SK-N-MC (cell line): ENCODE measurements around the gene RALGPS1.

Source experiments
- DNase-seq: peaks from one replicate; pipeline ENCODE4 v3.0.0-alpha.2; 2011; ENCODE audit warnings: low read depth, low spot score
- H3K27ac ChIP-seq: fragments of 200-600 bp; sonication (generic); 2 replicates; pipeline ENCODE4 v1.5.1; 2016; ENCODE audit warnings: mixed run types
- H3K36me3 ChIP-seq: fragments of 200-600 bp; sonication (generic); 2 replicates; pipeline ENCODE4 v1.6.1; 2017; ENCODE audit warnings: antibody characterized with exemption, low read length, mixed read lengths; ENCODE audit not compliant: insufficient read depth
- H3K4me3 ChIP-seq: fragments of 200-600 bp; sonication (generic); 2 replicates; pipeline ENCODE4 v1.5.1; 2016
- H3K9ac ChIP-seq: fragments of 200-600 bp; sonication (generic); 2 replicates; pipeline ENCODE4 v1.8.0; 2017; ENCODE audit warnings: mixed run types, mixed read lengths; ENCODE audit not compliant: insufficient read length
- H3K9me3 ChIP-seq: fragments of 200-600 bp; sonication (generic); 2 replicates; pipeline ENCODE4 v1.6.1; 2017; ENCODE audit warnings: low read depth, mild to moderate bottlenecking, antibody characterized with exemption, low read length, moderate library complexity, mixed read lengths
- EZH2 ChIP-seq: fragments of 200-600 bp; sonication (generic); IDR thresholded peaks from one replicate; pipeline ENCODE4 v1.6.1; 2017; ENCODE audit warnings: antibody characterized with exemption
- FOXP2 ChIP-seq: optimal IDR thresholded peaks from 2 replicates; pipeline ENCODE3; 2011; ENCODE audit warnings: mild to moderate bottlenecking, moderate library complexity; ENCODE audit not compliant: insufficient read depth; ENCODE audit errors: extremely low read length, control extremely low read depth
- POLR2AphosphoS5 ChIP-seq: IDR thresholded peaks from 2 replicates; pipeline ENCODE4 v1.6.1; 2012; ENCODE audit warnings: mild to moderate bottlenecking, low read depth, low read length, borderline replicate concordance

Gene RALGPS1

DNA sequence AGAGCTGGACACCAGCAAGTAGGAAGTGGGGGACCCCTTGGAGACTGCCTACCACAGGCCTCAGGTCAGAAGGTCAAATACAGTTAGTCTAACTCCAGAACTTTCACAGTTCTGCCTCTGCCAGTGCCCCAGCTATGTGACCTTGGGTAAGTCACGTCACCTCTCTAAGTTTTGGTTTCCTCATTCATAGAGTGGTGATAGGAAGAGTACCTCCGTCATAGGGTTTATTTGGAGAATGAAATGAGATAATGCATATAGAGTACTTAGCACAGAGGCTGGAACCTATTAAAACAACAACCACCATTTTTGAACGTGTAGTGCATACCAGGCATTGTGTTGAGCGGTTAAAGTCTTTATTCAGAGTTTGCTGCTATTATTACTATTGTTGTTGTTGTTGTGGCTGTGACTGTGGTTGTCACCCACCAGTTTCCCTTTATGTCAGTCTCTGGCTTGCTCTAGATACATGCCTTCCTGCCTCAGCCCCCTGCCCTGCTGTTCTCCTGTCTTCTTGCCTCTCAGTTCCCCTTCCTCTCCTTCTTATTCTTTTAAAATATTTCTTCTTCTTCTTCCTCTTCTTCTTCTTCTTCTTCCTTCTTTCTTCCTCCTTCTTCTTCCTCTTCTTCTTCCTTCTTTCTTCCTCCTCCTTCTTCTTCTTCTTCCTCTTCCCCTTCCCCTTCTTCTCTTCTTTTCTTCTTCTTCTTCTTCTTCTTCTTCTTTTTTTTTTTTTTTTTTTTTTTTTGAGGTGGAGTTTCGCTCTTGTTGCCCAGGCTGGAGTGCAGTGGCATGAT, 67.8 kb downstream of the RALGPS1 start:
- Histone ChIP-seq H3K4me3 (no peak overlapping the region), H3K9ac (no peak overlapping the region)
- no peak for DNase-seq

DNA sequence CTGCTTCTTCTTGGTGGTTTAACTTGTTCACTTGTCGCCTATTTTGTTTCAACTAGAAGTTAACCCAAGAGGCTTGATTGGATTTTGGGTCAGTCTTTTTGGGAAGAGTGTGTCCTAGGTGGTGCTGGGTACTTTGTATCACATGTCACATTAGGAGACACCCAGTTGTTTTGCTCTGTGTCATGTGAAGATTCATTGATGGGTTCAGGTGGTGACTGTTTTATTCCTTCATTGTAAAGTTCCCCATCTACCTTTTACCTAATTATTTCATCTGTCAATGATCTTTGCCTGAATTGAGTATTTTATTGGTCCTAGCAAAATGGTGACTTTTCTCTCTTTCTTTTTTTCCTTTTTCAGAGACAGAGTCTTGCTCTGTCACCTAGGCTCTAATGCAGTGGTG, 69.2 kb downstream of the RALGPS1 start:
- Histone ChIP-seq H3K9ac (no peak overlapping the region), H3K4me3 (no peak overlapping the region), H3K9me3 (no peaks in the 10 kb centered on the region), H3K27ac (no peak overlapping the region), H3K36me3 (no peaks in the 10 kb centered on the region)
- TF ChIP-seq EZH2, result no peak
- TF ChIP-seq POLR2AphosphoS5, result no peak
- no peak for TF ChIP-seq FOXP2
- DNase-seq, result no peak

More for the DNA sequence above, 67.8 kb downstream of the RALGPS1 start:
- Histone ChIP-seq H3K9me3 (no peaks in the 10 kb centered on the region), H3K36me3 (no peaks in the 10 kb centered on the region), H3K27ac (no peak overlapping the region)
- TF ChIP-seq EZH2 (no peak), FOXP2 (no peak)

DNA sequence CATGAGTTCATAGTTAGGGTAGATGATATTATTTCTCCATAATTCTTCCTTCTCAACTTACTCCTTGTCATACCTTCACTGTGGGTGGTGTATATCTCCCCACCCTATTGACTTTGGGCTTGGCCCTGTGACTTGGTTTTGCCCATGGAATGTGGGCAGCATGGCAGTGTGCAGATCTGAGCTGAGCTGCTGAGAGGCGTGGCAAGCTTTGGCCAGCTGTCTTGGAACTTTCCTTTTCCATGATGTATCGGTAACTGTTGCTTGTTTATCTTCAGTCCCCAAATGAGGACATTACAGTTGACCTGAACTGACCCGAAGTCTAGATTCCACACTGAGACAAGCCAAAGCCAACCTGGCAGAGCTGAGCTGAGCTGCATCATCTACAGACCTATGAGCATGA, 70.4 kb downstream of the RALGPS1 start:
- no peak for DNase-seq
- no peak overlapping the region for H3K9ac ChIP-seq
- H3K9me3 ChIP-seq, result no peaks in the 10 kb centered on the region
- H3K36me3 ChIP-seq, result no peaks in the 10 kb centered on the region
- H3K27ac ChIP-seq, result no peak overlapping the region
- TF ChIP-seq FOXP2 (no peak), EZH2 (no peak), POLR2AphosphoS5 (no peak)
- H3K4me3 ChIP-seq, result no peak overlapping the region

DNA sequence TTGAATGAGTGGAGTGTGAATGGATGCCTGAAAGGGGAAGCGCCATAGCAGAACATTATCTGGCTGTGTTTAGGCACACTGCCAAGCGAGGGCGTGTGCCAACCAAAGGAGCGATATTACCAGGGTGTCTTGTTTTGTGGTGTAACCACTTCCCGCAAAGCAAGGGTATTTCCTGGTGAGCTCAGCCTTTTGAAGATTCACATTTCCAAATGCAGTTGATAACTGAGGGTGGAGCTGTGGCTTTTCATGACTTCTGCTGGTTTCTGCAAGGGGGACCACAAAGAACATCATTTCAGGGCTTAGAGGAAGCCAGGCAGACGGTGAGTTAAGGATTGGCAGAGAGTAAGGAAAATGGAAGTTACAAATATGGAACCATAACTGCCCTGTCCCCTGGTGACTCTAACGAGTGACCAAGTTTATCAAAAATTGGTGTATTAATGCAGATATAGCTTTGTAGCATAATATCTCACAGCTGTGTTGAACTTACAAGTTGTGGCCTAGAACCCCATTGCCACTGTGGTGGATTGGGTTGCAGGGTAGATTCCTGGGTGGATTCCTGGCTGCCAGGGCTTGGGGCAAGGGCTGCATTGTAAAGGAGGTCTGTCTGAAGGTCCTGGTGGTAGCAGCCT, 71.4 kb downstream of the RALGPS1 start:
- peak; percentile 85 for DNase-seq
- TF ChIP-seq EZH2, result no peak
- TF ChIP-seq FOXP2, result peak; percentile 70
- Histone ChIP-seq H3K9ac (no peak overlapping the region), H3K4me3 (peak overlapping the region; percentile 41), H3K27ac (no peak overlapping the region), H3K36me3 (no peaks in the 10 kb centered on the region), H3K9me3 (no peaks in the 10 kb centered on the region)

DNA sequence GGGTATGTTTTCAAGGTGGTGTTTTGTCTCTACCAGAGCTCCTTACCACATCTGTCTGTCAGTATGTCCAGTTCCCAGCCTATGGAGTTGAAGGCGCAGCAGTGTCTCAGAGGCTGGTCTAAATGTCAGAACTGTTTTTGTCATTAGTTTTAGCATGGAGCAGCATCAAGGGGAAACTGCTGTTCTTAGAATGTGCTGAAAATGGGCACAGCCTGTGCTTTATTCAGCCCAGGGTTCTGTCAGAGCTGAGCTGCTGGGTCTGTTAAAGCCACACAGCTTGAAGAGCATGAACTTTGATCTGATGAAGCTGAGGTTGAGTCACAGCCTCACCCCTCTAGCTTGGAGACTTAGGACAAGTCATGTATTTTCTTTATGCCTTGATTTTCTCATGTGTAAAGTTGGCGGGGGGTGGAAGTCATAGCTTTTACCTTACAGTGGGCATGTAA, 71.9 kb downstream of the RALGPS1 start:
- Histone ChIP-seq H3K36me3 (no peaks in the 10 kb centered on the region), H3K4me3 (peak overlapping the region; percentile 41; the same call in 1 of the 2 replicates), H3K27ac (no peak overlapping the region), H3K9me3 (no peaks in the 10 kb centered on the region), H3K9ac (no peak overlapping the region)
- TF ChIP-seq EZH2, result no peak
- no peak for TF ChIP-seq POLR2AphosphoS5
- no peak for TF ChIP-seq FOXP2
- DNase-seq, result no peak

DNA sequence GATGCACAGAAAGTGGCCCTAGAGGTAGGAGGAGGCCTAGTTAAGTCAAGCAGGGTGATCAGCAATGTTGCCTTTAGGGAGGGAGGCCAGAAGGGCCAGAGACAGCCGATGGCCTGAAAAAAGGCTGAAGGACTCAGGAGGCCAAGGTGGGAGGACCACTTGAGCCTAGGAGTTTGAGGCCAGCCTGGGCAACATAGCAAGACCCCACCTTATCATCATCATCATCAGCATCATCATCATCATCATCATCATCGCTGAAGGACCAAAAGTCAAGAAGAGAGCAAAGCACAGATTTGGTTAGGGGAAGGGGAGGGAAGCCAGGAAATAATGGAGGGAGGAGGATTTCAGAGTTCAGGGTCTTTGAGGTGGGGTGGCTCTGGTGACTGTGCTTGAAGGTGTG, 74.3 kb downstream of the RALGPS1 start:
- H3K4me3 ChIP-seq, result no peak overlapping the region
- H3K9ac ChIP-seq, result no peak overlapping the region
- no peak for DNase-seq
- no peaks in the 10 kb centered on the region for H3K36me3 ChIP-seq
- H3K9me3 ChIP-seq, result no peaks in the 10 kb centered on the region
- TF ChIP-seq POLR2AphosphoS5, result no peak
- TF ChIP-seq EZH2, result no peak
- no peak for TF ChIP-seq FOXP2
- H3K27ac ChIP-seq, result no peak overlapping the region

DNA sequence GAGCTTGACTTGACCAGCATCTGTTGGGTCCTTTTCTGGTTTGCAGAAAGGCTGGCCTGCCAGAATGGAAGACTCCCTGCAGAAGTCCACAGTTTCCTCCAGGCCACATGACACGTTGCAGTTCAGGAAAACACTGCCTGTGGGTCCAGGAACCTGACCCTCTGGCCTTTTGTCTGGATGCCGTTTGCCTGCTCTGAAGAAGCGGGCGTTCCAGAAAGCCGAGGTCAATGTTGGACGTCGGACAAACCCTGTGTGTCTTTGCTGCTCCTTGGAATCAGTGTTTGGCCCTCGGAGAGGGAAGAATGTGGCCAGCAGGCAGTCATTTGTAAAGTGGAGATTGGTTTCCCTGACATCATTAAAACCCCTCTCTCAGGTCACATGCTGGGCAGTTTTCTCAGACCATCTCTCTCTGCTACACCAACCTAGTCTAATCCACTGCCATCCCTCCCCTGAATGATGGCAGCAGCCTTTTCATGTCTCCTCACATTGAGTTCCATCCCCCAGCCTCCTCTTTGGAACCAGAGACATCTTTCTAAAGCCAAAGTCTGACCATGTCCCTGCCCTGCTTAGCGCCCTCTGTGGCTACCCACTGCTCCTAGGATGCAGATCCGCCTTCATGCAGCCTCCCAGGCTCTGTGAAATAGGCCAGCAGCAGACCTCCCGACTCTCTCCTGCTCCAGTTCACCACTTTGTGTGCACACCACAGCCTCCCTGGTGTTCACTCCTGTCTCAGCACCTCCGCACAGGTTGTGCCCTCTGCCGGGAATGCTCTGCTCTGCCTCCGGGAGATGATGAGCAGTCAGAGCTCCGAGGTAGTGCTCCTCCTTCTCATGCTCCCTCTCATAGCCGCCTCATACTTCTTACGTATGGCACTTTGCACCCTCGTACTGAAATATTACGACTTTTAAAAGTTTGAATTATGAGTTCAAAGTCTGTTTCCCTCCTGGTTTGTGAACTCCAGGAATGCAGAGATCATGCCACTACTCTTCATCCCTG, 75.6 kb downstream of the RALGPS1 start:
- no peaks in the 10 kb centered on the region for H3K36me3 ChIP-seq
- H3K9me3 ChIP-seq, result no peaks in the 10 kb centered on the region
- TF ChIP-seq EZH2 (no peak), POLR2AphosphoS5 (no peak), FOXP2 (no peak)
- no peak for DNase-seq
- no peak overlapping the region for H3K4me3 ChIP-seq
- H3K9ac ChIP-seq, result no peak overlapping the region
- no peak overlapping the region for H3K27ac ChIP-seq

DNA sequence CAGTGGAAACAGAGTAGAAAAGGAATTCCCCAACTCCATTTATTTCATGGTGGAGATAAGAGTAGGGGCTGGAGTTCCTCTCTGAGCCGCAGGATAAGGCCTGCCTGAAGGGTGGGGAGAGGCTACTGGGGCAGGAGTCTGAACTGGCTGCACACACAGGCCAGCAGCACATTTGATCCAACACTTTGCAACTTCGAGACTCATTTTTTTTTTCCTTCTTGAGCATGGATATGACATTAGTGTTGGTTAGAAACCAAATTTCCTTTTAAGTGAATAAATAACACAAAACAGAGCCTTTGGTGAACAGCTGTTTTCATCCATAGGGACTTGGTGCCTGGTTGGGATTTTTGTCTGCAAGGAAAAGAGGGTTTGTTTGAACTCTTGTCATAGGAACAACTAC, 76.6 kb downstream of the RALGPS1 start:
- no peak overlapping the region for H3K27ac ChIP-seq
- H3K4me3 ChIP-seq, result no peak overlapping the region
- no peak for DNase-seq
- H3K36me3 ChIP-seq, result no peaks in the 10 kb centered on the region
- TF ChIP-seq EZH2 (no peak), POLR2AphosphoS5 (no peak), FOXP2 (no peak)
- H3K9ac ChIP-seq, result no peak overlapping the region
- no peaks in the 10 kb centered on the region for H3K9me3 ChIP-seq
